Measurements from ENCODE around the gene SH2D4B.

GRCh38 chr10:80540618-80540980 is 2.9 kb downstream of the SH2D4B start:
- no peak for TF ChIP-seq ZNF274 (IDR thresholded peaks at IDR 0.05; ENCODE audit: low read depth, low read length)
- TF ChIP-seq SUZ12 (IDR thresholded peaks at IDR 0.05; ENCODE audit: extremely low read depth, insufficient read depth, insufficient read length) = no peak
- TF ChIP-seq YY1 (IDR thresholded peaks at IDR 0.05; ENCODE audit: insufficient read depth, insufficient read length) = no peak
